HepG2 (cell line): Measurements from ENCODE around the gene HERC6. TPM values are rescaled to one million over a fixed set of nuclear protein-coding genes. Genes with fewer than 3 reads are reported as not detected.
A peak's percentile ranks its signal among the peaks of the same experiment; 100 is the strongest.

Experiments
- CBX2 ChIP-seq, 2 experiments: fragments of 200-600 bp in 1 of 2; sonication (generic); formaldehyde crosslinking in 1 of 2; IDR thresholded peaks; 2 replicates each; pipeline versions ENCODE4 v1.7.0 to v1.8.1; 2018 to 2022; ENCODE audit warnings: low read depth in 2 of 2, low read length in 1 of 2, mild to moderate bottlenecking in 1 of 2, missing genetic modification reagents in 1 of 2
- MAFK ChIP-seq, 2 experiments: IDR thresholded peaks in 1 of 2; conservative IDR thresholded peaks in 1 of 2; 2 replicates each; pipeline ENCODE4 v1.6.1; 2011; ENCODE audit warnings: improper control_type of control experiment in 2 of 2, low read length in 2 of 2
- MEIS1 ChIP-seq: sonication (generic); formaldehyde crosslinking; IDR thresholded peaks from 2 replicates; pipeline ENCODE4 v1.9.0; 2021; ENCODE audit warnings: mild to moderate bottlenecking, missing genetic modification reagents, moderate library complexity, borderline replicate concordance
- MLLT10 ChIP-seq: sonication (generic); formaldehyde crosslinking; IDR thresholded peaks from 2 replicates; pipeline ENCODE4 v1.4.0; 2020; ENCODE audit warnings: missing genetic modification reagents
- MXI1 ChIP-seq: IDR thresholded peaks from 3 replicates; pipeline ENCODE4 v1.6.1; 2012; ENCODE audit warnings: low read depth, low read length, inconsistent platforms, borderline replicate concordance
- PRMT3 ChIP-seq: sonication (generic); formaldehyde crosslinking; IDR thresholded peaks from 2 replicates; pipeline ENCODE4 v1.8.1; 2022; ENCODE audit warnings: low read depth, mild to moderate bottlenecking, moderate library complexity, missing genetic modification reagents, borderline replicate concordance
- ZMYM2 ChIP-seq: sonication (generic); formaldehyde crosslinking; IDR thresholded peaks from 2 replicates; pipeline ENCODE4 v1.8.0; 2022; ENCODE audit warnings: mild to moderate bottlenecking, missing genetic modification reagents
- ZNF562 ChIP-seq: sonication (generic); formaldehyde crosslinking; IDR thresholded peaks from 2 replicates; pipeline ENCODE4 v1.8.0; 2022; ENCODE audit warnings: missing genetic modification reagents, borderline replicate concordance
- ZNF749 ChIP-seq: sonication (generic); formaldehyde crosslinking; IDR thresholded peaks from 2 replicates; pipeline ENCODE4 v1.8.0; 2022; ENCODE audit warnings: mild to moderate bottlenecking, missing genetic modification reagents, moderate library complexity, borderline replicate concordance
- ZNF75D ChIP-seq: sonication (generic); formaldehyde crosslinking; IDR thresholded peaks from 2 replicates; pipeline ENCODE4 v1.8.1; 2023; ENCODE audit warnings: missing genetic modification reagents, mild to moderate bottlenecking, borderline replicate concordance
- polyA plus RNA-seq, 8 experiments: library from polyadenylated mRNA; depleted of rRNA in 3 of 8; stranded (reverse) in 7 of 8; unstranded in 1 of 8; fragments of >200 nt; fragmentation: Illumina TruSeq in 4 of 8; extraction: Trizol in 4 of 8; gene quantifications; 2 replicates each; pipeline versions ENCODE4 v1.2.1 to v1.2.3, GENCODE V29; 2011 to 2016; ENCODE audit warnings: low read depth in 4 of 8, missing spikeins in 1 of 8, mixed read lengths in 1 of 8; ENCODE audit not compliant: insufficient read depth in 1 of 8
- total RNA-seq, 5 experiments: library from RNA; depleted of rRNA; stranded (reverse); fragments of >200 nt; fragmentation: Illumina TruSeq; extraction: Trizol; gene quantifications; 2 replicates each; pipeline ENCODE4 v1.2.3, GENCODE V29; 2016; ENCODE audit warnings: low read depth in 1 of 5
- TF ChIP-seq, protein P1 (sequence below), 2 experiments: IDR thresholded peaks; 2 replicates each; pipeline ENCODE4 v1.6.1; 2011 to 2012; ENCODE audit warnings: low read length in 2 of 2, borderline replicate concordance in 1 of 2, low read depth in 1 of 2, mild to moderate bottlenecking in 1 of 2, moderate library complexity in 1 of 2
- TF ChIP-seq, protein P2 (sequence below): IDR thresholded peaks from 2 replicates; pipeline ENCODE4 v1.6.1; 2016; ENCODE audit warnings: missing biosample characterization, missing genetic modification reagents, low read depth
- TF ChIP-seq, protein P3 (sequence below): sonication (generic); formaldehyde crosslinking; IDR thresholded peaks from 2 replicates; pipeline ENCODE4 v1.4.0; 2020; ENCODE audit warnings: missing genetic modification reagents
- TF ChIP-seq, protein P4 (sequence below): IDR thresholded peaks from 2 replicates; pipeline ENCODE4 v1.6.1; 2016; ENCODE audit warnings: low read depth, missing genetic modification reagents, missing compliant biosample characterization

HERC6 gene
- total and polyA plus RNA-seq, 2 of the 13 experiments (the other 11 are each of a cell fraction or from before 2014, with no cell fraction given): 0.50 to 2.0 TPM

DNA sequence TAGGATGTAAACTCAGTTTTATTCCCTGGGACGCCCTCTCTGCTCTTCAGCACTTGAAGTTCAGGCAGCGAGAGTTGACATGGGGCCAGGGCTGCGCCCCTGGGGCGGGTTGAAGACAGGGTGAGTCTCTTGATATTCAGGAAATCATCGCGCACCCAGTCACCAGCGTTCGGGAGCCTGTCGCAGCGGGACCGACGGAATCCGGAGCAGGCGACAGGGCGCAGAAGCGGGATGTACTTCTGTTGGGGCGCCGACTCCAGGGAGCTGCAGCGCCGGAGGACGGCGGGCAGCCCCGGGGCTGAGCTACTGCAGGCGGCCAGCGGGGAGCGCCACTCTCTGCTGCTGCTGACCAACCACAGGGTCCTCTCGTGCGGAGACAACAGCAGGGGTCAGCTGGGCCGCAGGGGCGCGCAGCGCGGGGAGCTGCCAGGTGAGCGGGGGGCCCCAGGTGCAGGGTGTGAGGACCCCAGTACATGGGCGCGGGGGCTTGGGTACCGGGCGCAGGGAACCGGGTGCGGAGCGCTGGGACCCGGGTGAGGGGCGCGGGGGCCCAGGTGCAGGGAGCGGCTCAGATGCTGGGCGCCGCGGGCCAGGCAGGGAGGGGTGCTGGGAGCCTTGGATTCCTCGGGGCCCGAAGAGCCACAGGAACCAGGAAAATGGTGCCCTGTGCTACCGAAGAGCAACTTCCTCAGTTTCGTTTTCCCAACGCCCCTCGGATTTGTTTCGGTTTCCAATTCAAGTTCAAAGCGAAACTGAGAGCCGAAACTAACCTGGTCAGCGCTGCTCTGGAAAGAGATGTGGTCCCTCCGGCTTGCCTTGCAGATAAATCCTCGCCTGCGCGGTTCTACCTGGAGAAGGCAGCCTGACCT is at the start of gene HERC6 (continued):
- TF ChIP-seq, protein P1, sequence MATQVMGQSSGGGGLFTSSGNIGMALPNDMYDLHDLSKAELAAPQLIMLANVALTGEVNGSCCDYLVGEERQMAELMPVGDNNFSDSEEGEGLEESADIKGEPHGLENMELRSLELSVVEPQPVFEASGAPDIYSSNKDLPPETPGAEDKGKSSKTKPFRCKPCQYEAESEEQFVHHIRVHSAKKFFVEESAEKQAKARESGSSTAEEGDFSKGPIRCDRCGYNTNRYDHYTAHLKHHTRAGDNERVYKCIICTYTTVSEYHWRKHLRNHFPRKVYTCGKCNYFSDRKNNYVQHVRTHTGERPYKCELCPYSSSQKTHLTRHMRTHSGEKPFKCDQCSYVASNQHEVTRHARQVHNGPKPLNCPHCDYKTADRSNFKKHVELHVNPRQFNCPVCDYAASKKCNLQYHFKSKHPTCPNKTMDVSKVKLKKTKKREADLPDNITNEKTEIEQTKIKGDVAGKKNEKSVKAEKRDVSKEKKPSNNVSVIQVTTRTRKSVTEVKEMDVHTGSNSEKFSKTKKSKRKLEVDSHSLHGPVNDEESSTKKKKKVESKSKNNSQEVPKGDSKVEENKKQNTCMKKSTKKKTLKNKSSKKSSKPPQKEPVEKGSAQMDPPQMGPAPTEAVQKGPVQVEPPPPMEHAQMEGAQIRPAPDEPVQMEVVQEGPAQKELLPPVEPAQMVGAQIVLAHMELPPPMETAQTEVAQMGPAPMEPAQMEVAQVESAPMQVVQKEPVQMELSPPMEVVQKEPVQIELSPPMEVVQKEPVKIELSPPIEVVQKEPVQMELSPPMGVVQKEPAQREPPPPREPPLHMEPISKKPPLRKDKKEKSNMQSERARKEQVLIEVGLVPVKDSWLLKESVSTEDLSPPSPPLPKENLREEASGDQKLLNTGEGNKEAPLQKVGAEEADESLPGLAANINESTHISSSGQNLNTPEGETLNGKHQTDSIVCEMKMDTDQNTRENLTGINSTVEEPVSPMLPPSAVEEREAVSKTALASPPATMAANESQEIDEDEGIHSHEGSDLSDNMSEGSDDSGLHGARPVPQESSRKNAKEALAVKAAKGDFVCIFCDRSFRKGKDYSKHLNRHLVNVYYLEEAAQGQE (IDR thresholded peaks at IDR 0.05; ENCODE audit: borderline replicate concordance in 1 of 2, low read depth in 1 of 2, low read length in 2 of 2): no peak
- TF ChIP-seq, protein P2, sequence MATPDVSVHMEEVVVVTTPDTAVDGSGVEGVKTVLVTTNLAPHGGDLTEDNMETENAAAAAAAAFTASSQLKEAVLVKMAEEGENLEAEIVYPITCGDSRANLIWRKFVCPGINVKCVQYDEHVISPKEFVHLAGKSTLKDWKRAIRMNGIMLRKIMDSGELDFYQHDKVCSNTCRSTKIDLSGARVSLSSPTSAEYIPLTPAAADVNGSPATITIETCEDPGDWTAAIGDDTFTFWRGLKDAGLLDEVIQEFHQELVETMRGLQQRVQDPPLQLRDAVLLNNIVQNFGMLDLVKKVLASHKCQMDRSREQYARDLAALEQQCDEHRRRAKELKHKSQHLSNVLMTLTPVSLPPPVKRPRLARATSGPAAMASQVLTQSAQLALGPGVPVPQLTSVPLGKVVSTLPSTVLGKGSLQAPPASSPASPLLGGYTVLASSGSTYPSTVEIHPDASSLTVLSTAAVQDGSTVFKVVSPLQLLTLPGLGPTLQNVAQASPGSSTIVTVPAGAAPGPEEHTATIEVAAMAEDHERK: no peak
- TF ChIP-seq PRMT3: no peak
- no peak for TF ChIP-seq ZNF562 (CRISPR knock-in tag)
- TF ChIP-seq, protein P3, sequence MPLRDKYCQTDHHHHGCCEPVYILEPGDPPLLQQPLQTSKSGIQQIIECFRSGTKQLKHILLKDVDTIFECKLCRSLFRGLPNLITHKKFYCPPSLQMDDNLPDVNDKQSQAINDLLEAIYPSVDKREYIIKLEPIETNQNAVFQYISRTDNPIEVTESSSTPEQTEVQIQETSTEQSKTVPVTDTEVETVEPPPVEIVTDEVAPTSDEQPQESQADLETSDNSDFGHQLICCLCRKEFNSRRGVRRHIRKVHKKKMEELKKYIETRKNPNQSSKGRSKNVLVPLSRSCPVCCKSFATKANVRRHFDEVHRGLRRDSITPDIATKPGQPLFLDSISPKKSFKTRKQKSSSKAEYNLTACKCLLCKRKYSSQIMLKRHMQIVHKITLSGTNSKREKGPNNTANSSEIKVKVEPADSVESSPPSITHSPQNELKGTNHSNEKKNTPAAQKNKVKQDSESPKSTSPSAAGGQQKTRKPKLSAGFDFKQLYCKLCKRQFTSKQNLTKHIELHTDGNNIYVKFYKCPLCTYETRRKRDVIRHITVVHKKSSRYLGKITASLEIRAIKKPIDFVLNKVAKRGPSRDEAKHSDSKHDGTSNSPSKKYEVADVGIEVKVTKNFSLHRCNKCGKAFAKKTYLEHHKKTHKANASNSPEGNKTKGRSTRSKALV (CRISPR knock-in tag): peak; percentile 95
- TF ChIP-seq MXI1: no peak
- no peak for TF ChIP-seq ZNF75D
- no peak for TF ChIP-seq MLLT10
- 0 out of 2 replicates have a peak, but pooled peaks have one; percentile 31 for TF ChIP-seq ZMYM2
- no peak for TF ChIP-seq CBX2 (IDR thresholded peaks at IDR 0.05; ENCODE audit: low read depth, low read length)
- no peak for TF ChIP-seq CBX2 (CRISPR knock-in tag; IDR thresholded peaks at IDR 0.05; ENCODE audit: low read depth)
- TF ChIP-seq MAFK (conservative IDR thresholded peaks at IDR 0.05 in 1 of 2, IDR thresholded peaks at IDR 0.05 in 1 of 2; ENCODE audit: low read length in 2 of 2): no peak
- TF ChIP-seq, protein P4, sequence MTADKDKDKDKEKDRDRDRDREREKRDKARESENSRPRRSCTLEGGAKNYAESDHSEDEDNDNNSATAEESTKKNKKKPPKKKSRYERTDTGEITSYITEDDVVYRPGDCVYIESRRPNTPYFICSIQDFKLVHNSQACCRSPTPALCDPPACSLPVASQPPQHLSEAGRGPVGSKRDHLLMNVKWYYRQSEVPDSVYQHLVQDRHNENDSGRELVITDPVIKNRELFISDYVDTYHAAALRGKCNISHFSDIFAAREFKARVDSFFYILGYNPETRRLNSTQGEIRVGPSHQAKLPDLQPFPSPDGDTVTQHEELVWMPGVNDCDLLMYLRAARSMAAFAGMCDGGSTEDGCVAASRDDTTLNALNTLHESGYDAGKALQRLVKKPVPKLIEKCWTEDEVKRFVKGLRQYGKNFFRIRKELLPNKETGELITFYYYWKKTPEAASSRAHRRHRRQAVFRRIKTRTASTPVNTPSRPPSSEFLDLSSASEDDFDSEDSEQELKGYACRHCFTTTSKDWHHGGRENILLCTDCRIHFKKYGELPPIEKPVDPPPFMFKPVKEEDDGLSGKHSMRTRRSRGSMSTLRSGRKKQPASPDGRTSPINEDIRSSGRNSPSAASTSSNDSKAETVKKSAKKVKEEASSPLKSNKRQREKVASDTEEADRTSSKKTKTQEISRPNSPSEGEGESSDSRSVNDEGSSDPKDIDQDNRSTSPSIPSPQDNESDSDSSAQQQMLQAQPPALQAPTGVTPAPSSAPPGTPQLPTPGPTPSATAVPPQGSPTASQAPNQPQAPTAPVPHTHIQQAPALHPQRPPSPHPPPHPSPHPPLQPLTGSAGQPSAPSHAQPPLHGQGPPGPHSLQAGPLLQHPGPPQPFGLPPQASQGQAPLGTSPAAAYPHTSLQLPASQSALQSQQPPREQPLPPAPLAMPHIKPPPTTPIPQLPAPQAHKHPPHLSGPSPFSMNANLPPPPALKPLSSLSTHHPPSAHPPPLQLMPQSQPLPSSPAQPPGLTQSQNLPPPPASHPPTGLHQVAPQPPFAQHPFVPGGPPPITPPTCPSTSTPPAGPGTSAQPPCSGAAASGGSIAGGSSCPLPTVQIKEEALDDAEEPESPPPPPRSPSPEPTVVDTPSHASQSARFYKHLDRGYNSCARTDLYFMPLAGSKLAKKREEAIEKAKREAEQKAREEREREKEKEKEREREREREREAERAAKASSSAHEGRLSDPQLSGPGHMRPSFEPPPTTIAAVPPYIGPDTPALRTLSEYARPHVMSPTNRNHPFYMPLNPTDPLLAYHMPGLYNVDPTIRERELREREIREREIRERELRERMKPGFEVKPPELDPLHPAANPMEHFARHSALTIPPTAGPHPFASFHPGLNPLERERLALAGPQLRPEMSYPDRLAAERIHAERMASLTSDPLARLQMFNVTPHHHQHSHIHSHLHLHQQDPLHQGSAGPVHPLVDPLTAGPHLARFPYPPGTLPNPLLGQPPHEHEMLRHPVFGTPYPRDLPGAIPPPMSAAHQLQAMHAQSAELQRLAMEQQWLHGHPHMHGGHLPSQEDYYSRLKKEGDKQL (CRISPR knock-in tag): no peak
- no peak for TF ChIP-seq MEIS1 (CRISPR knock-in tag)
- no peak for TF ChIP-seq ZNF749 (CRISPR knock-in tag)
